Measurements from ENCODE around the gene TEAD1. TPM values are rescaled to one million over a fixed set of nuclear protein-coding genes. Genes with fewer than 3 reads are reported as not detected.

Gene TEAD1
- total RNA-seq, 2 donors from 2014 or later = 47.9 to 87.0 TPM

DNA sequence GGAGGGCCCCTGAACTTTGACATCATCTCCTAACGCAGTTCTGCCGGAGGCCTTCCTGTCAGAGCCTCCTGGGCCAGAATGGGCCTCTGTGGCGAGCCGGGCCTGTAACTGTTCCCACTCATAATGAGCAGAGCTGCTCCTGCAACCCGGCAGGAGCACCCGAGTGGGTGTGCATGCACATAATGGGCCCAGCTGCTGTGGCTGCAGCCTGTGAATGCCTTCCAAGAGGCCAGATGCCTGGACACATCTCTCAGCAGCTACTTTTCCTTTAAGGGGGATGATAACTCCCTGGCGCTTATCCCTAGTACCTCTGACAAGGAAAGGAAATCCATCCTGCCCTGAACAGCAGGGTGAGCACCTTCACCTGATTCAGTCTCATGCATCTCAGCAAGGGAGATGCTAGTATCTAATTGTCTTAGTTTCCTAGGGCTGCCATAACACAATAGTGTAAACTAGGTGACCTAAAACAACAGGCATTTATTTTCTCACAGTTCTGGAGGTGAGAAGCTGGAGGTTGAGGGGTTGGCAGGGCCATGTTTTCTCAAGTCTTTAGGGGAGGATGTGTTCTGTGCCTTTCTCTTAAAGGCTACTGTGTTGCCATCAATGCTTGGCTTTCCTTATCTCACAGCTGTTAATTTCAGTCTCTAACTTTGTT is 120.5 kb downstream of the TEAD1 start:
- no peak for TF ChIP-seq POLR2A (IDR thresholded peaks at IDR 0.05)
- TF ChIP-seq POLR2AphosphoS5 (IDR thresholded peaks at IDR 0.05) = no peak
- TF ChIP-seq, protein P1, sequence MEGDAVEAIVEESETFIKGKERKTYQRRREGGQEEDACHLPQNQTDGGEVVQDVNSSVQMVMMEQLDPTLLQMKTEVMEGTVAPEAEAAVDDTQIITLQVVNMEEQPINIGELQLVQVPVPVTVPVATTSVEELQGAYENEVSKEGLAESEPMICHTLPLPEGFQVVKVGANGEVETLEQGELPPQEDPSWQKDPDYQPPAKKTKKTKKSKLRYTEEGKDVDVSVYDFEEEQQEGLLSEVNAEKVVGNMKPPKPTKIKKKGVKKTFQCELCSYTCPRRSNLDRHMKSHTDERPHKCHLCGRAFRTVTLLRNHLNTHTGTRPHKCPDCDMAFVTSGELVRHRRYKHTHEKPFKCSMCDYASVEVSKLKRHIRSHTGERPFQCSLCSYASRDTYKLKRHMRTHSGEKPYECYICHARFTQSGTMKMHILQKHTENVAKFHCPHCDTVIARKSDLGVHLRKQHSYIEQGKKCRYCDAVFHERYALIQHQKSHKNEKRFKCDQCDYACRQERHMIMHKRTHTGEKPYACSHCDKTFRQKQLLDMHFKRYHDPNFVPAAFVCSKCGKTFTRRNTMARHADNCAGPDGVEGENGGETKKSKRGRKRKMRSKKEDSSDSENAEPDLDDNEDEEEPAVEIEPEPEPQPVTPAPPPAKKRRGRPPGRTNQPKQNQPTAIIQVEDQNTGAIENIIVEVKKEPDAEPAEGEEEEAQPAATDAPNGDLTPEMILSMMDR (IDR thresholded peaks at IDR 0.05) = no peak
- Histone ChIP-seq H3K9me3 (no peaks in the 10 kb centered on the region), H3K27me3 (replicated peaks; ENCODE audit: insufficient read depth) (no peaks in the 10 kb centered on the region), H3K36me3 (no peaks in the 10 kb centered on the region), H3K27ac (no peak overlapping the region), H3K4me3 (no peak overlapping the region), H3K4me1 (replicated peaks) (no peaks in the 10 kb centered on the region)
- DNase-seq (ENCODE audit: low spot score) = no peak
- intact Hi-C loops (cut with DNase I) = no loop called here
- WGBS = 86% methylated on average over 7 of the region's 7 CpGs

DNA sequence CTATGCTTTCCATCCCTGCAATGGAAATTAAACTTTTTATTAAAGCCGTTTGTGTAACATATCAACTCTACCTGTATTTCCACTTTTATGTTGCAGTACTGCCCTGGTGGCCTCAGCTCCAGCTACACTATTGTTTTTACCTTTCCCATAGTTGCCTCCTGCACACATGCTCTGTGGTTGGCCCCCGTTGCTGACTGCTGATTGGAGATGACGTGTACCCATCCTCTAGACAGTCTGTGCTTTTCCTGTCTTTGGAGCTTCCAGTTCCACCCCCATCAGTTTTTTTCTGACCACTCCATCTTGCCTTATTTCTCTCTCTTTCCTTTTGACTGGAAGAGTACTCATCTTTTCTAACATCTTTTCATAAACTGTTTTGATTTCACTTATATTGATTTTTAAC is 123.8 kb downstream of the TEAD1 start:
- 77% methylated on average over 3 of the region's 3 CpGs for WGBS
- intact Hi-C loops (cut with DNase I) = no loop called here

DNA sequence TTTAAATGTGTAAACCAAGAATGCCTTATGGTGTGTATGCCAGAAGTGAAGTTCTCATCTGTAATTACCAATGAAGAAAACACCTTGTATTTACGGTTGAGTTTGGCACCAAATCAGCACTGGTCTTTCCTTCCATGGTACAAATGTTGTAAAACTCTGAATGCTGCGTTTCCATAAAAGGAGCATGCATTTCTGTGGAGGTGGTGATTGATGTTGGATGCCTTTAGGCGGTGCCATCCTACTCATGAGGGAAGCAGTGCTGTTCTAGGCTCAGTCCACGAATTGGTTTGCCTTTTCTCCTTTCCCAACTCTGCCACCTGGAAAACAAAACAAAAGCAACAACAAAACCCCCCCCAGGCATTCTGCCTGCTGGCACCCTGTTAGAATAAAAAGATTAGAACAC is 124.4 kb downstream of the TEAD1 start:
- WGBS = 40% methylated on average over 4 of the region's 4 CpGs
- no peaks in the 10 kb centered on the region for H3K36me3 ChIP-seq
- no peaks in the 10 kb centered on the region for H3K27me3 ChIP-seq (replicated peaks; ENCODE audit: insufficient read depth)
- TF ChIP-seq POLR2A (IDR thresholded peaks at IDR 0.05) = no peak
- TF ChIP-seq, protein P1 (IDR thresholded peaks at IDR 0.05) = no peak
- TF ChIP-seq POLR2AphosphoS5 (IDR thresholded peaks at IDR 0.05) = no peak
- H3K4me3 ChIP-seq = no peak overlapping the region
- H3K9me3 ChIP-seq = no peaks in the 10 kb centered on the region
- intact Hi-C loops (cut with DNase I) = no loop called here
- peaks cover 14% of the 10 kb centered on the region for H3K4me1 ChIP-seq (replicated peaks)
- H3K27ac ChIP-seq = peak overlapping the region in 1 of 2 donors; percentile 12
- no peak for DNase-seq (ENCODE audit: low spot score)

More for the DNA sequence above, 123.8 kb downstream of the TEAD1 start:
- H3K9me3 ChIP-seq = no peaks in the 10 kb centered on the region
- no peaks in the 10 kb centered on the region for H3K36me3 ChIP-seq
- H3K4me1 ChIP-seq (replicated peaks) = peaks cover 11% of the 10 kb centered on the region
- H3K27me3 ChIP-seq (replicated peaks; ENCODE audit: insufficient read depth) = no peaks in the 10 kb centered on the region
- H3K27ac ChIP-seq = no peak overlapping the region
- DNase-seq (ENCODE audit: low spot score) = no peak
- TF ChIP-seq, protein P1 (IDR thresholded peaks at IDR 0.05) = no peak
- TF ChIP-seq POLR2A (IDR thresholded peaks at IDR 0.05) (no peak), POLR2AphosphoS5 (IDR thresholded peaks at IDR 0.05) (no peak)
- no peak overlapping the region for H3K4me3 ChIP-seq

DNA sequence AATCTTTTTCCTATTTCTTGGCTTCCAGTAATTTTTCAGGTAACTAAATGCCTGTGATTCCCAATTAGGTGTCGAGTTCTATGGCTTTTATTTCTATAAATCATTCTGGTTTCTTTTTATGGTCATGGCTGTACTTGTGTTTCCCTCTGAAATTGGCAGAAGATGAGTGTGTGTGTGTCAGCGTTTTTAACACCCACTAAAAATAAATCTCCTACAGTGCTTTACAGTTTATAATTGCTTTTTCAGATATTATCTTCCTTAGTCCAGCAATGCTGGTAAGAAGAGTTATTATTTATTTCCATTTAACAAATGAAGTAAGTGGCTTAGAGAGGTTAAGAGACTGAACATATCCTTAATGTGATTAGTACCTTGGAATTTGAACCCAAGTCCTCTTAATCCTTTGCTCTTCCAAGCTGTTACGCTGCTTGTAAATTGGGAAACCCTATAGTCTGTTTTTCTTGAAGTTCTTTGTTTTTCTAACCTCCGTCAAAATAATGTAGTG is 125.2 kb downstream of the TEAD1 start:
- DNase-seq (ENCODE audit: low spot score) = no peak
- peaks cover 14% of the 10 kb centered on the region for H3K4me1 ChIP-seq (replicated peaks)
- TF ChIP-seq POLR2A (IDR thresholded peaks at IDR 0.05) (no peak), POLR2AphosphoS5 (IDR thresholded peaks at IDR 0.05) (no peak)
- TF ChIP-seq, protein P1 (IDR thresholded peaks at IDR 0.05) = no peak
- H3K36me3 ChIP-seq = no peaks in the 10 kb centered on the region
- H3K4me3 ChIP-seq = no peak overlapping the region
- no peaks in the 10 kb centered on the region for H3K27me3 ChIP-seq (replicated peaks; ENCODE audit: insufficient read depth)
- 27% methylated on average over 4 of the region's 4 CpGs for WGBS
- intact Hi-C loops (cut with DNase I) = no loop called here
- H3K9me3 ChIP-seq = no peaks in the 10 kb centered on the region
- H3K27ac ChIP-seq = peak overlapping the region in 1 of 2 donors; percentile 12
